ENCODE measurements around the gene SULT1C3.

- TF ChIP-seq PPARA (CRISPR knock-in tag; IDR thresholded peaks at IDR 0.05; ENCODE audit: borderline replicate concordance) = no peak
- no peak for TF ChIP-seq SNAI2 (CRISPR knock-in tag; IDR thresholded peaks at IDR 0.05)
- no peak for TF ChIP-seq CREB5 (CRISPR knock-in tag; IDR thresholded peaks at IDR 0.05; ENCODE audit: low read depth)
- no peak for TF ChIP-seq ZFP30 (CRISPR knock-in tag; IDR thresholded peaks at IDR 0.05)
Observed at GRCh38 chr2:108262036-108262435, 22.3 kb downstream of the SULT1C3 start.

Data from SK-N-SH treated with all-trans-retinoic acid at 6 μM for 48 hours (cell line).